GM19043 (cell line): ENCODE results near the gene DPY19L2.
"Not testable (repeated sequence)": the region's sequence is repeated elsewhere in the genome, so short reads cannot be mapped to it uniquely, and the experiment has no call there.

Experiments used
- ATAC-seq: cut with Tn5 transposase; IDR thresholded peaks from one replicate; pipeline ENCODE4 v1.9.1; 2021; ENCODE audit warnings: low read depth; ENCODE audit not compliant: unreplicated experiment

Gene DPY19L2

DNA sequence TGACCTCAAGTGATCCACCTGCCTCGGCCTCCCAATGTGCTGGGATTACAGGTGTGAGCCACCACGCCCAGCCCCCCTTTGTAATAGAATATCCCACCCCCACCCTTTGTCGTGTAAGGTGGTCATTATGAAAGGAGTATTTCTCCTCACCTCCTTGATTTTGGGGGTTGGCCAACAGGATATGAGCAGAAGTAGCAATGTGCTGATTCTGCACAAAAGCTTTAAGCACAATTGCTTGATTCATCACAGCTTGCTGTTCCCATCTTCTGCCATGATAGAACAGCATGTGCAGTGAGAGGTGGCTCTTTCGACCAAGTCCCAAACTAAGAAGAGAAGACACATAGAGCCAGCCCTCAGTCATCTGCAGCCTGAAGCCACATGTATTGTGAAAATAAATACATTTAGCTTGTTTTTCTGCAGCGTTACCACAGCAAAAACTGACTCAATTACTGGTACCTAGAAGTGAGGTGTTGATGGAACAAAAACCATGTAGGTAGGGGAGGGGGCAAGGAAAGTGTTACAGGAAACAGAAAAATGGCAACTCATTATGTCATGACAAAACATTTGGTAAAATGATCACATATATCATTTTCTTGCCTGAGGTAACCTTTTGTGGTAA is 122.9 kb downstream of the DPY19L2 start:
- not testable (repeated sequence) for ATAC-seq

DNA sequence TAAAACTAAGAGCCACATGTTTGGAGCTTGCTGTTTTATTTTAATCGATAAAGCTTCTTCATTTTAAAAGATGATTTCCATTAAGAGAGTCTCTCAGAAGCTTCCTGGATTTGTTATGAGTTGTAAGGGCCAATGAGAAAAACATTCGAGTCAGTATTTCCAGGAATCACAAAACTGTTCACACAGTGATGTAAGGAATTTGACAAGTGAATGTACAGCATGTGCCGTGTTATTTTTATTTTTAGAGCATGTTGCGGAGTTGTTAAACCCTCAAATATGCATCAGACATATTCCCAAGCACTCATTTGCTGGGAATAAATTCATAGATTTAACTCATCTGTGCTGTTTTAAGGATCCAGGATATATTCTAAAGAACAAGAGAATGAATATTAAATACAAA is 129.6 kb downstream of the DPY19L2 start:
- ATAC-seq = not testable (repeated sequence)

DNA sequence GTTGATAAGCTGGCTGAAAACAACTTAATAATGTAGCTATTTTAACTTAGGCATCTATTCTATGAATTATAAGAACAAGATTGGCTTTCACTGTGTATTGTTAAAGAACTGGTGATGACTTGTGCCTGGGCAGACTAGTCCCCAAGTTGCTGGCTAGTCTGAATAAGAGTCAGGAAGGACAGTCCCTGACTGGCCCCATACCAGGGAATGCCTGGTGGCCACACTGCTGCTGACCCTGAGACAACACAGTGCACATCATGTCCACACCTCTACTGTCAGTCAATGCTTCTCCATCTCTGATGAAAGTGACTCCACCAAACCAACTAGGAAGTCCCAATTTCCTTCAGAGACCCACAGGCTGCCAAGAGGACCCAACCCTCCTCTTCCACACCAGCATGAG is 130.5 kb downstream of the DPY19L2 start:
- ATAC-seq = not testable (repeated sequence)

DNA sequence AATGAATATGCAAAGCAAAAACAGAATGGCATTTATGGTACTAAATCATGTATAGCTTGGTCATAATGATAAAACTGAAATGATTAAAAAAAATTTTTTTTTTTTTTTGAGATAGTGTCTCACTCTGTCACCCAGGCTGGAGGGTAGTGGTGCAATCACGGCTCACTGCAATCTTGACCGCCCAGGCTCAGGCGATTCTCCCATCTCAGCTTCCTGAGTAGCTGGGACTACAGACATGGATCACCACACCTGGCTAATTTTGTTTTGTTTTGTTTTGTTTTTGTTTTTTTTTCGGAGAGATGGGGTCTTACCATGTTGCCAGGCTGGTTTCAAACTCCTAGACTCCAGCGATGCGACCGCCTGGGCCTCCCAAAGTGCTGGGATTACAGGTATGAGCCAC is 138.7 kb downstream of the DPY19L2 start:
- not testable (repeated sequence) for ATAC-seq

DNA sequence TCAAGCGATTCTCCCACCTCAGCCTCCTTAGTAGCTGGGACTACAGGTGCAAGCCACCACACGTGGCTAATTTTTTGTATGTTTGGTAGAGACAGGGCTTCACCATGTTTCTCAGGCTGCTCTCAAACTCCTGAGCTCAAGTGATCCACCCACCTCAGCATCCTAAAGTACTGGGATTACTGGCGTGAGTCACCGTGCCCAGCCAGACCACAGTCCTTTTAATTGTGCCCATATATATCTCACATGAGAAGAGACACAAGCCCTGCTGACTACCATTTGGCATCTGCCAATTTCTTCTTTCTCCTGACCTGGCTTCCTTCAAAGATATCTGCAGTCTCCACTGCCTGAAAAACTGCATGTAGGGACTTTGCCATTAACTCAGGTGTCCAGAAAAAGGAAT is 142.5 kb downstream of the DPY19L2 start:
- ATAC-seq = no peak

DNA sequence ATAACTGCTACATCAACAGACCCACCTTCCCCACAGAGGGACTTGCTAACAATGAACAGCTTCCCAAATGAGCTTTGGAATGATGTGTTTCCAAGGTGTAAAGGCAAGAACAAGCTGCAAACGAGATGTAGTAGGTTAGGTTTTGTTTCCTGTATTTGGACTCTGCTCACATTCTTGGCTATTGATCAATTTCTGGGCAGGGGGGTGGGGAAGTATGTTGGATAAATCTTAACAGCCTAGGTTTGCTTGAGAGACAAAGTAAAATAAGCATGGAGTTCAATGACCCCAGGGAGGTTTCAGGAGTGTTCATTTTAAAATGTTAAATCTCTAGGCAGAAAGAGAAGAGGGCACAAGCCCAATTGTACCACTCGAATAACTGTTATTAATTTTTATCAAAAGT is 146.6 kb downstream of the DPY19L2 start:
- ATAC-seq = no peak
